GM19240 (cell line): ENCODE data around the gene LRRC25.

Experiments used
- DNase-seq: peaks from one replicate; pipeline ENCODE4 v3.0.0; 2011; ENCODE audit warnings: low spot score; ENCODE audit not compliant: insufficient read length

Gene LRRC25

DNA sequence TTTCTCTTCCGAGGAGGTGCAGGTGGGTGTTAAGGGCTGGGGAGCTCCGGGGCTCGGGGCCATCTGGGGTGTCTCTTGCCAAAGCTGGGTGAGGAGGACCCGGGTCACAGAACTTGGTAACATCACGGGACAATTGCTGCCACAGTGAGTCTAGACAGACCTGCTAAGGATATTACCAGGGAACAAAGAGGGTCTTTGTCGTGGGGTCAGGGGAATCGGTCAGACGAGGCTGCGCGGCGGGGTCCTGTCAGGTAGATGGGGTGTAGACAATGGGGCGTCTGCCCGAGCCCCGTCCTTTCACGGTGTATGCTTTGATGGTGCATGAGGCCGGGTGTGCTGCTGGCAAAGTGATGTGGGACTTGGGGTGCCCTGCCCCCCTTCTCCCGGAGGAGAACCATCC is 49.3 kb downstream of the LRRC25 start:
- DNase-seq: no peak

DNA sequence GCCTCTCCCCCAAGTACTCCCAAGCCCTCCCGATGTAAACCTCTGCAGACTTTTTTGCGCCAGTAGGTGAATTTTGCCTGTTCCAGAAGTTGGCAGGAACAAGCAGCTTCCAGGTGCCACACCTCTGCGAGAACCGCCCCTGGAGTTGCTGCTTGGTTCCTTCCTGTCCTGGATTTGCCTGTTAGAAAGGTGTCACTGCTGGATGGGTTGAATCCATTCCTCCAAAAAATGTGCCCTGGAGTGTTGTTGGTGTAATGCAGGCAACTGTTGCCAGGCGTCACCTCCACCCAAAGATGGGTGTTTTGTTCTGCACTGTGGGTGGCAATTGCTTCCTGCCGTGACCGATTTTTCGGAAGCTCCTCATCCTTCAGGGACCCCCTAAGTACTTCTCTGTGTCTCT is 51.3 kb downstream of the LRRC25 start:
- no peak for DNase-seq

DNA sequence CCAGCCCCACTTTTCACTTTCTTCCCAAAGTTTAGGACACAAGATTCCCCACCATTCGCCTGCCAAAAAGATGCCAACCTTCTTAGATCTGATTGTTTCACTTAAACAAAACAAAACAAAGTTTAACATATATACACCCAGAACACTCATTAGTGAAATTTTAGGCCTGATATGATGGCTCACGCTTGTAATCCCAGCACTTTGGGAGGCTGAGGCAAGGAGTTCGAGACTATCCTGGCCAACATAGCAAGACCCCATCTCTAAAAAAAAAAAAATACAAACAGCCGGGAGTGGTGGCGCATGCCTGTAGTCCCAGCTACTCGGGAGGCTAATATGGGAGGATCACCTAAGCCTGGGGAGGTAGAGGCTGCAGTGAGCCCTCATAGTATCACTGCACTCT is 52.1 kb downstream of the LRRC25 start:
- DNase-seq: no peak

DNA sequence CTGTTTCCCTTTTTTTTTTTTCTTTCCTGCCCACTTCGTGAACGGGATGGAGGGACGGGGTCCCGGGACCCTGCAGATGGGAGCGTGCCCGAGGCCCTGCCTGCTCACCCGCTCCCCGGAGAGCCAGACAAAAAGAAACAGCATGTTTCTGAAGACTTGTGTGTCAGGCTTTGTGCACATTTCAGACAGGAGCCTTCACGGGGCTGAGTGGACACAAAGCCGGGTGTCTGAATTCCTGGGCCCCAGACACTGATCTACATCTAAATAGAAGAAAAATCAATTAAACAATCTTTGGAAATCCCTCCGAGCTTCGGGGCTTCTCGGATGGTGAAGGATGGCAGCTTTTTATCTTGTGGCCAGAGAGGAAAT is 52.9 kb downstream of the LRRC25 start:
- no peak for DNase-seq

- DNase-seq: no peak
These were observed 55.3 kb downstream of the LRRC25 start for GRCh38 chr19:18342090-18342632.
